GM10266 (cell line): ENCODE results near the gene OR10J5.

Experiments used
- DNase-seq: peaks from one replicate; pipeline ENCODE4 v3.0.0; 2012; ENCODE audit errors: extremely low spot score
- TF ChIP-seq, protein P1 (sequence below): IDR thresholded peaks from 2 replicates; pipeline ENCODE4 v1.5.1; 2012; ENCODE audit warnings: mild to moderate bottlenecking, low read depth; ENCODE audit not compliant: control insufficient read depth, insufficient read depth; ENCODE audit errors: missing control alignments

Gene OR10J5

DNA sequence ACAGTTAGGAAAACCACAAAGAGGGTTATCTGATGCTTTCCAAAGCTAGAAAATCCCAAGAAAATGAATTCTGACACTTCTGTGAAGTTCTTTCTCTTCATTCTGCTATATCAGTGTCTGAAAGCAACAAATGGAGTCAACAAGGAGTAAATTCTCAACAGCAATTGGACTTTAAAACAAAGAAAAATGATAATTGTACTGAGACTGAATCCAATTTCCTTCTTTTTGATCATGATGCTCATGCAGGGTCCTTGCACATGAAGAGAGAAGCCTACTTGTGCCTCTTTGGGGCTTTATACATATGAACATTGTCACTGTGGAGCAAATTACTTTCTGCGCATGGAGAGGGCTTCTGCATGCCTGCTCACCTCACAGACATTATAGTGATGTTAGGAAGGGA, at the start of gene OR10J5:
OR10J5 (minus strand) TSS at position 101 of the 400 bp plus-strand sequence; CDS start at position 101, 0 bp downstream.
- TF ChIP-seq, protein P1, sequence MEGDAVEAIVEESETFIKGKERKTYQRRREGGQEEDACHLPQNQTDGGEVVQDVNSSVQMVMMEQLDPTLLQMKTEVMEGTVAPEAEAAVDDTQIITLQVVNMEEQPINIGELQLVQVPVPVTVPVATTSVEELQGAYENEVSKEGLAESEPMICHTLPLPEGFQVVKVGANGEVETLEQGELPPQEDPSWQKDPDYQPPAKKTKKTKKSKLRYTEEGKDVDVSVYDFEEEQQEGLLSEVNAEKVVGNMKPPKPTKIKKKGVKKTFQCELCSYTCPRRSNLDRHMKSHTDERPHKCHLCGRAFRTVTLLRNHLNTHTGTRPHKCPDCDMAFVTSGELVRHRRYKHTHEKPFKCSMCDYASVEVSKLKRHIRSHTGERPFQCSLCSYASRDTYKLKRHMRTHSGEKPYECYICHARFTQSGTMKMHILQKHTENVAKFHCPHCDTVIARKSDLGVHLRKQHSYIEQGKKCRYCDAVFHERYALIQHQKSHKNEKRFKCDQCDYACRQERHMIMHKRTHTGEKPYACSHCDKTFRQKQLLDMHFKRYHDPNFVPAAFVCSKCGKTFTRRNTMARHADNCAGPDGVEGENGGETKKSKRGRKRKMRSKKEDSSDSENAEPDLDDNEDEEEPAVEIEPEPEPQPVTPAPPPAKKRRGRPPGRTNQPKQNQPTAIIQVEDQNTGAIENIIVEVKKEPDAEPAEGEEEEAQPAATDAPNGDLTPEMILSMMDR = no peak
- DNase-seq = no peak

- DNase-seq = no peak
- TF ChIP-seq, protein P1 = no peak
Measured at GRCh38 chr1:159584536-159584935, 48.7 kb upstream of the OR10J5 start.

- no peak for DNase-seq
- TF ChIP-seq, protein P1 = no peak
Measured at GRCh38 chr1:159581422-159581821, 45.6 kb upstream of the OR10J5 start.

GRCh38 chr1:159580340-159580739, 44.5 kb upstream of the OR10J5 start:
- TF ChIP-seq, protein P1 = no peak

DNA sequence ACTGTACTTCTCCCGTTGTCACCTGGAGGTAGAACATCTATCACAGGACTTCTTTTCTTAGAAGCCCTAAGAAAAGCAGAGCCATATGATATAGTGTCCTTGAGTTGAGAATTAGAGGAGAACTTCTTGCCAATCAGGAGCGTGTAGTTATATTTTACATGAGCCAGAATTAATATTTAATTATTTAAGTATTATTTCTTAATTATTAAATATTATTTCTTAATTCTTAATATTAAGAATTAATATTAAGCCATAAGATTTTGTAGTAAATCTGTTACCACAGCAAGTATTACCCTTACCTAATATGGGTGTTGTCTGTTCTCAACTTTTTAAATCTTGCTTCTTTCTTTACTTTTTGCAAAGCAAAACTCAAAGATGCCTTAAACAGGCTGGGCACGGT, 41.6 kb upstream of the OR10J5 start:
- no peak for DNase-seq
- TF ChIP-seq, protein P1 = no peak

More at GRCh38 chr1:159580340-159580739, 44.5 kb upstream of the OR10J5 start:
- peak; percentile 15 for DNase-seq

DNA sequence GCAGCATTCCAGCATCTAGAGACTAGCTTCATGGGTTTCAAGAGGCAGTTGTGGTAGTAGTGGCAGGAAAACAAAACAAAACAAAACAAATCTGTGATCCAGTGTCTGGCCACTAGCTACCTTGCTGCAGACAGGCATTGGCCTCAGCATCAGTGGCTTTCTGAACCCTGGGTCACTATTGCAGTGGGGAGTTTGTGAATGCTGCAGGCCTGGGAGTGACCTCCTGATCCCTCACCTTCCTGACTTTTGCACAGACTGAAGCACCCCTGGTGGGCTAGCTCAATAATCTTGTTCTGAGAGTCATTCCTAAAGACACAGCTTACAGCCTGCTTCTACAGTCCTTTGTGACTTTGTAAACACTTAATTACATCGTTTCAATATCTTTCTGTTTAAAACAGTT, 26.9 kb upstream of the OR10J5 start:
- no peak for DNase-seq
- TF ChIP-seq, protein P1 = no peak

GRCh38 chr1:159561497-159561896, 25.7 kb upstream of the OR10J5 start:
- TF ChIP-seq, protein P1 = no peak
- DNase-seq = no peak
